ENCODE results near the gene ABO.
"Not testable (repeated sequence)": the region's sequence is repeated elsewhere in the genome, so short reads cannot be mapped to it uniquely, and the experiment has no call there.

The ABO gene

GRCh38 chr9:133273819-133274218 is 1.2 kb downstream of the ABO start:
- Histone ChIP-seq H3F3A (ENCODE audit: low read depth) (no peaks in the 10 kb centered on the region), H3K36me3 (ENCODE audit: insufficient read depth, low read length) (no peaks in the 10 kb centered on the region), H2AFZ (ENCODE audit: low read length) (no peak overlapping the region), H3K9ac (ENCODE audit: low read depth, low read length, poor library complexity, severe bottlenecking) (no peak overlapping the region), H3K79me2 (ENCODE audit: insufficient read depth, low read length) (no peaks in the 10 kb centered on the region), H3K4me2 (ENCODE audit: low read depth, low read length, poor library complexity, severe bottlenecking) (no peak overlapping the region), H3K9me3 (ENCODE audit: insufficient read depth, low read depth, low read length) (no peaks in the 10 kb centered on the region), H4K20me1 (ENCODE audit: insufficient read depth, low read length, poor library complexity, severe bottlenecking) (no peaks in the 10 kb centered on the region), H3K27me3 (ENCODE audit: insufficient read depth, low read length, poor library complexity, severe bottlenecking) (no peaks in the 10 kb centered on the region), H3K9me2 (replicated peaks; ENCODE audit: low read depth, low read length) (no peaks in the 10 kb centered on the region), H3K4me3 (ENCODE audit: low read length, poor library complexity, severe bottlenecking) (no peak overlapping the region), H3K4me1 (ENCODE audit: insufficient read depth, low read length, poor library complexity, severe bottlenecking) (no peaks in the 10 kb centered on the region)
- TF ChIP-seq EZH2phosphoT487 (IDR thresholded peaks at IDR 0.05; ENCODE audit: borderline replicate concordance), result no peak
- TF ChIP-seq CTCF (conservative IDR thresholded peaks at IDR 0.05; ENCODE audit: low read length), result no peak

GRCh38 chr9:133273098-133273497 is 1.9 kb downstream of the ABO start:
- Histone ChIP-seq H3K9me3 (ENCODE audit: insufficient read depth, low read depth, low read length) (no peaks in the 10 kb centered on the region), H3K36me3 (ENCODE audit: insufficient read depth, low read length) (no peaks in the 10 kb centered on the region), H2AFZ (ENCODE audit: low read length) (no peak overlapping the region), H3K4me1 (ENCODE audit: insufficient read depth, low read length, poor library complexity, severe bottlenecking) (no peaks in the 10 kb centered on the region), H3F3A (ENCODE audit: low read depth) (no peaks in the 10 kb centered on the region), H3K4me3 (ENCODE audit: low read length, poor library complexity, severe bottlenecking) (no peak overlapping the region), H3K79me2 (ENCODE audit: insufficient read depth, low read length) (no peaks in the 10 kb centered on the region), H3K9ac (ENCODE audit: low read depth, low read length, poor library complexity, severe bottlenecking) (no peak overlapping the region), H3K9me2 (replicated peaks; ENCODE audit: low read depth, low read length) (no peaks in the 10 kb centered on the region), H3K4me2 (ENCODE audit: low read depth, low read length, poor library complexity, severe bottlenecking) (no peak overlapping the region), H4K20me1 (ENCODE audit: insufficient read depth, low read length, poor library complexity, severe bottlenecking) (no peaks in the 10 kb centered on the region), H3K27me3 (ENCODE audit: insufficient read depth, low read length, poor library complexity, severe bottlenecking) (no peaks in the 10 kb centered on the region)
- TF ChIP-seq CTCF (conservative IDR thresholded peaks at IDR 0.05; ENCODE audit: low read length), result no peak
- TF ChIP-seq EZH2phosphoT487 (IDR thresholded peaks at IDR 0.05; ENCODE audit: borderline replicate concordance), result no peak

- Histone ChIP-seq H3K9ac (ENCODE audit: low read depth, low read length, poor library complexity, severe bottlenecking) (no peak overlapping the region), H3K4me3 (ENCODE audit: low read length, poor library complexity, severe bottlenecking) (no peak overlapping the region), H4K20me1 (ENCODE audit: insufficient read depth, low read length, poor library complexity, severe bottlenecking) (no peaks in the 10 kb centered on the region), H3K4me1 (ENCODE audit: insufficient read depth, low read length, poor library complexity, severe bottlenecking) (no peaks in the 10 kb centered on the region), H3K9me2 (replicated peaks; ENCODE audit: low read depth, low read length) (no peaks in the 10 kb centered on the region), H3F3A (ENCODE audit: low read depth) (no peaks in the 10 kb centered on the region), H3K36me3 (ENCODE audit: insufficient read depth, low read length) (no peaks in the 10 kb centered on the region), H3K79me2 (ENCODE audit: insufficient read depth, low read length) (no peaks in the 10 kb centered on the region), H2AFZ (ENCODE audit: low read length) (no peak overlapping the region), H3K27me3 (ENCODE audit: insufficient read depth, low read length, poor library complexity, severe bottlenecking) (no peaks in the 10 kb centered on the region), H3K9me3 (ENCODE audit: insufficient read depth, low read depth, low read length) (no peaks in the 10 kb centered on the region), H3K4me2 (ENCODE audit: low read depth, low read length, poor library complexity, severe bottlenecking) (no peak overlapping the region)
- TF ChIP-seq EZH2phosphoT487 (IDR thresholded peaks at IDR 0.05; ENCODE audit: borderline replicate concordance) (no peak), CTCF (conservative IDR thresholded peaks at IDR 0.05; ENCODE audit: low read length) (no peak)
These were observed 5.3 kb downstream of the ABO start for GRCh38 chr9:133269537-133270362.

GRCh38 chr9:133269136-133269535 is 5.9 kb downstream of the ABO start:
- H3K4me2 ChIP-seq (ENCODE audit: low read depth, low read length, poor library complexity, severe bottlenecking); H3K9me3 ChIP-seq (ENCODE audit: insufficient read depth, low read depth, low read length); H3K27me3 ChIP-seq (ENCODE audit: insufficient read depth, low read length, poor library complexity, severe bottlenecking); H3K9me2 ChIP-seq (replicated peaks; ENCODE audit: low read depth, low read length); H3K79me2 ChIP-seq (ENCODE audit: insufficient read depth, low read length); H3K36me3 ChIP-seq (ENCODE audit: insufficient read depth, low read length); H2AFZ ChIP-seq (ENCODE audit: low read length); H3K4me1 ChIP-seq (ENCODE audit: insufficient read depth, low read length, poor library complexity, severe bottlenecking); H3K9ac ChIP-seq (ENCODE audit: low read depth, low read length, poor library complexity, severe bottlenecking); H4K20me1 ChIP-seq (ENCODE audit: insufficient read depth, low read length, poor library complexity, severe bottlenecking); H3F3A ChIP-seq (ENCODE audit: low read depth); H3K4me3 ChIP-seq (ENCODE audit: low read length, poor library complexity, severe bottlenecking): not testable (repeated sequence)

Data from Loucy (cell line).